ENCODE results near the gene TIMM44.

Gene TIMM44

DNA sequence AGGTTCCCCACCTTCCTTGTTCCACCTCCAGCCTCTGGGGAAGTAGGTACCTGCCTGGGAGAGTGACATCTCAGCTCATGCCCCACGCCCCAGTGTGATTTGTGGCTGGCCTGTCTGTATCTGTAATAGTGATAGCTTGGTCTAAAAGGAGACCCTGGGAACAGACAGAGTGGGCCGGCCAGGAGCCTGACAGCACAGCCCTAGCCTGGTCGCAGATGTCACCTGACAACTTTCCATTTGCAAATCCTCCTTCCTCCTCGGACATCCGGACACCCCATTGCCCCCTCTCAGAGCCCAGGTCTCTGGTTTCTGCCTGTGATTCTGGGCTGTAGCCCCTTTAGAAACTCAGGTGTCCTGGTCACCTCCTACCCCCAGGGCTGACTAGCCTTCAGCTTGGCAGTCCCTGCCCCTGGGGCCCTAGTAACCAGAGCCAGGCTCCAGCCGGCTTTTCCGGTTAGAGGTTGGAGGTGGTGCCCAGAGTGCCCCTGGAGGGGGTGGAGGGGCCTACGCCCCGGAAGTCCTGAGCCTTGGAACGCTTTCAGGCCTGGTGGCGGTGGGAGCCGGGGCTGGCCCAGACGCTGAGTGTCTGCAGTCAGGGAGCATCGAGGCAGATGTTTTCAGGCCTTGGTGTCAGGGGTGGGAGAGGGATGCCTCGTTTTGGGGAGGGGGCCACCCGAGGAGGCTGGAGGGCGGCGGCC lies 48.7 kb downstream of the TIMM44 start:
- no peak for DNase-seq

DNA sequence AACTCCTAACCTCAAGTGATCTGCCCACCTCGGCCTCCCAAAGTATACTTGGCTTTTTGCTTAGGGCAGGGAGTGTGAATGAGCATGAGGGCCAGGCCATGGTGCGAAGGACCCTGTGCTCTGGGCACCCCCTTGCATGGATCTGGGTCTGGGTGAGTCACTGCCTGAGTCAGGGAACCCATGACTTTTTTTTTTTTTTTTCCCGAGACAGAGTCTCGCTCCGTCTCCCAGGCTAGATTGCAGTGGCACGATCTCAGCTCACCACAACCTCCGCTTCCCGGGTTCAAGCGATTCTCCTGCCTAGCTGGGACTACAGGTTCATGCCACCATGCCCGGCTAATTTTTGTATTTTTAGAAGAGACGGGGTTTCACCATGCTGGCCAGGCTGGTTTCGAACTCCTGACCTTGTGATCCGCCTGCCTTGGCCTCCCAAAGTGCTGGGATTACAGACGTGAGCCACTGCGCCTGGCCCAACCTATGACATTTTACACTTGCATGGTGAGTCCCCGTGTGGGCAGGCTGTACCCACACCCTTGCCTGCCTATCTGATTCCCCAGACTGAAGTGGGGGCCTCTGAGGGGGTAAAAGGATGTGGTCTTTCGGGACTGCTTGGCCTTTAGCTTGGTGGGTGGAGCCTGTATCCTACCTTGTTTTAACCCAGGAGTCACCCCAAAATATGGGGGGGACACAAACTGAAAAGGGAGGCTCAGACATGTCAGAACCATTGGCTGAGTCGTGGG lies 49.9 kb downstream of the TIMM44 start:
- DNase-seq: peak; percentile 52

DNA sequence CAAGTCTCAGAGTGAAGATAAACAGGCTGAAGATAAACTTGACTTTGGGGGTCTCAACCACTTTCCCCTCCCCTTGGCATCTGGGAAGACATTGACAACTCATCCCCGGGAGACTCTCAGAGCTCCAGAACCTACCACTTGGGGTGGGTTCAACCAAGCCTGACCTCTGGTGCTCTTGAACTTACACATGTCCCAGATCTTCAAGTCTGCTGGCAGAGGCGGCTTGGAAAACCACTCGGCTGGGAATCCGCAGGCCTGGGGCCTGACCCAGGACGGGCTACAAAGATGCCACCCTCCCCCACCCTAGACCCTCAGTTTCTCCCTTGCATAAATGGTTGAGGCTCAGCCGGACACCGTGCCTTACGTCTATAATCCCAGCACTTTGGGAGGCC lies 54.6 kb downstream of the TIMM44 start:
- DNase-seq: no peak

DNA sequence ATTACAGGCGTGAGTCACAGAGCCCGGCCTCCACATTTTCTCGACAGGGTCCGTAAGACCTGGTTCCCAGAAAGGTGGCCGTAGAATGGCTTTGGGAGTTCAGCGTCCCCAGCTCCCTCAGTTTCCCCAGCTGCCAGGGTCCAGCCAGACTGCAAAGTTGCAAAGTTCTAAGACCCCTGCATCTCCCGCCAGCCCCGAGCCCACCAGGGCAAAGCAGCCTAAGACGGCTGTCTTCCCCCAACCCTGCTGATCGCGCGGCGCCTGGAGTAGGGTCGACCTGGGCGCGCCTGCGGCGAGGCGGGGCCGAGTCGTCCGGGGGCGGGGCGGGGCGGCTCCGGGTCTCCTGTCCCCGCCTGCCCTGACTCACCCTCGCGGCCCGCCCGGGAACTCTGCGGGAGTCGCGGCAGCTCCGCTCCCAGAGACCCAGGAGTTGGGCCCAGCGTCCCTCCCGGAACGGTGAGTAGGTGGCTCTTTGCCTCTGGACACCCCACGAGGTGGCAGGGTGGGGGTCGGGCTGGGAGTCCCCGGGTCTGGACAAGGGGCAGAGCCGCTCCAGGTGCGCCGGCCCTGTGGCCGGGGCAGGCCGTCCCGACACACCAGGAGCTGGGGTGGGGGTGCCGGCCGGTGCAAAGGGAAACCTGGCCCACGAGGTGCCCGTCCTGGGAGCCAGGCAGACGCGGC lies 55.2 kb downstream of the TIMM44 start, which contains the start of gene LRRC8E:
Gene LRRC8E (plus strand): TSS at position 366 of the 681 bp plus-strand sequence. CDS start 7,094 bp downstream, outside the sequence.
- DNase-seq: peak; percentile 49

DNA sequence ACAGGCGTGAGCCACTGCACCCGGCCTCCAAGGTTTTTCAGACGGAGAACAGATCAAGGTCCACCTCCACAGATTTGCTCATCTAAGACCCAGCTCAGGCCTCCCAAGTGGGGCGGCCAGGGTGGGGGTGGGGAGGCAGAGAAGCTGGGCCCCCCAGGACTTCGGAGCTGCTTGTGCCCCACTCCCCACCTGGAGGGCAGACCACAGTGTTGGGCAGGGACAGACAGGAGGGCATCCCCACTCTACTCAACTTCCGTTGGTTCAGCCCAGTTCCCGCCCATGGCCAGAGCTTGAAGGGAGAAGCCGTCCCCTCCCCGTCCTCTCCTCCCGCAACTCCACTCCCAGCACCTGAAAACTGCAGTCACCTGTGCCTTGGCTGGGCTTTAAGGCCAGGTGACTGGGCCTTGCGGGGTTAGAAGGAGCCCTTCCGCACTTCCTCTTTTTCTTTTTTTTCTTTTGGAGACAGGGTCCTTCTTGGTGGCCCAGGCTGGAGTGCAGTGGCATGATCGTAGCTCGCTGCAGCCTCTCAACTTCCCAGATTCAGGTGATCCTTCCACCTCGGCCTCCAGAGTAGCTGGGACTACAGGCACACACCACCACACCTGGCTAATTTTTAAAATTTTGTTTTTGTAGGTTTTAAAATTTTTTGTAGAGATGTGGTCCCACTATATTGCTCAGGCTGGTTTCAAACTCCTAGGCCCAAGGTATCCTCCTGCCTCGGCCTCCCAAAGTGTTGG lies 55.9 kb downstream of the TIMM44 start:
- no peak for DNase-seq

DNA sequence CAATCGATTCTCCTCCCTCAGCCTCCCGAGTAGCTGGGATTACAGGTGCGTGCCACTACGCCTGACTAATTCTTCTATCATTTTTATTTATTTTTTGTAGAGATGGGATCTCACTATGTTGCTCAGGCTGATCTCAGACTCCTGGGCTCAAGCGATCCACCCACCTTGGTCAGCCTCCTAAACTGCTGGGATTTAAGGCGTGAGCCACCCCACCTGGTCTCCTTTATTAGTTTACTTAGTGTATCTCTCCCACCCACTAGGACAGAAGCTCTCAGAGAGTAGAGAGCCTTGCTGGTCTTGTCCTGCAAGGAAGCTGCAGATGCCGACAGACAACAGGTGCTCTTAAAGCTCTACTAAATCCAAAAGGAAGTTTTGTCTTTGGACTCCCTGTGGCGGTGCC lies 57.6 kb downstream of the TIMM44 start:
- DNase-seq: no peak

DNA sequence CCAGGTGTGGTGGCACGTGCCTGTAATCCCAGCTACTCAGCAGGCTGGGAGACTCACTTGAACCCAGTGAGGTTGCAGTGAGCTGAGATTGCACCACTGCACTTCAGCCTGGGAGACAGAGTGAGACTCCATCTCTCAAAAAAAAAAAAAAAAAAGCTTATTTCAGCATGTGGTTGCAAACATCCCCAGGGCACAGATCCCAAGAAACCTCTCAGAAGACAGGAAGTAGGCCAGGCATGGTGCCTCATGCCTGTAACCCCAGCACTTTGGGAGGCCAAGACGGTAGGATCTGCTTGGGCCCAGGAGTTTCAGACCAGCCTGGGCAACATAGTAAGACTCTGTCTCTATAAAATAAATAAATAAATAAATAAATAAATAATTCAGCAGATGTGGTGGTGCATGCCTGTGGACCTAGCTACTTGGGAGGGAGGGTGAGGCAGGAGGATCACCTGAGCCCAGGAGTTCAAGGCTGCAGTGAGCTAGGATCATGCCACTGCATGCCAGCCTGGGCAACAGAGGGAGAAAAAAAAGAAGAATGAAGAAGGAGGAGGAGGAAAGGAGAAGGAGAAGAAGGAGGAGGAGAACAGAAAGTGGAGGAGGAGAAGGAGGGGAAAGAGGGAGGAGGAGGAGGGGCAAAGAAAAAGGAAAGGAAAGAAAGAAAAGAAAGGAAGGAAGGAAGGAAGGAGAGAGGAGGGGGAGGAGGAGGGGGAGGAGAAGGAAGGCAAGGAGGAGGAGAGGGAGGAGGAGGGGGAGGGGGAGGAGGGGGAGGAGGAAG lies 59.5 kb downstream of the TIMM44 start:
- peak; percentile 21 for DNase-seq

DNA sequence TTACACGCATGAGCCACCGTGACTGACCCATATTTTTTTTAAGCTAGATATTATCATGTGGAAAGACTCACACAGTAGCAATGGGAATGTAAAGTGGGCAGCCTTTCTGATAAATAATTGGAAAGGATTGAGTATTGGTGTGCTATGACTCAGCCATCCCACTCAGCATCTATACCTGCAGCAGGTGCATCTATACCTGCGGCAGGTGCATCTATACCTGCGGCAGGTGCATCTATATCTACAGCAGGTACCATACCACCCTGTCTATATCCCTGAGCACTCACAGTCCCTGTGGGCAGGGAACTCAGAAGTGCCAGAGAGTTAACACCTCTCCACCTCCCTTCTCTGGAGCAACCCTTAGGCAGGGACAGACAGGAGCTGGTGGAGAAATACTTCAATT lies 60.4 kb downstream of the TIMM44 start:
- DNase-seq: peak; percentile 17

DNA sequence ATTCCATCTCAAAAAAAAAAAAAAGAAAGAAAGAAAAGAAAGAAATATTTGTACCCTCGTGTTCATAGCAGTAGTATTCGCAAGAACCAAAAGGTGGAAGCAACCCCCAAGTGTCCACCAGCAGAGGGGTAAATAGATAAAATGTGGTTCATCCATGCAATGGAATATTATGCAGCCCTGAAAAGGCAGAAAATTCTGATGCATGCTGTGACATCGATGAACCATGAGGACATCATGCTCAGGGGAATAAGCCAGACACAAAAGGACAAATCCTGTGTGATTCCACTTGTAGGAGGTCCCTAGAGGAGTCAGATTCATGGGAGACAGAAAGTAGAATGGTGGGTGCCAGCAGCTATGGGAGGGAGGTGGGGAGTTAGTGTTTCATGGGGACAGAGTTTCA lies 61.6 kb downstream of the TIMM44 start:
- no peak for DNase-seq

DNA sequence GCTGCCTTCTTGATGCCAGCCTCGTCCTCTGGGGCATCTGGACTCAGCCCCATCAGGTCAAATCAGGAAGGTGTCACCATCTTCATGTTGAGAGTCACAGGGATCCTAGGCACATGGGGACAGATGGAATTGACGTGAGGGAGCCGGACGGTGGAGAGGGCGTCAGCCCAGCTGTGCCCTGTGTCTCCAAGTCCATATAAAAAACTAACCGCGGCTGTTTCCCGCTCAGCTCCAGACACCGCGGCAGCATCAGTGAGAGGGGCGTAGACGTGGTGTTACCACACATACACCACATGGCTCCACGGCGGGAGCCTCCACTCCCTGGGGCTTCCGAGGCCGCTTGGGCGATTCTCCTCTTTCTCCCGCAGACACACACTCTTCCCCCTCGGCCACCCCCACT lies 63.6 kb downstream of the TIMM44 start:
- no peak for DNase-seq

DNA sequence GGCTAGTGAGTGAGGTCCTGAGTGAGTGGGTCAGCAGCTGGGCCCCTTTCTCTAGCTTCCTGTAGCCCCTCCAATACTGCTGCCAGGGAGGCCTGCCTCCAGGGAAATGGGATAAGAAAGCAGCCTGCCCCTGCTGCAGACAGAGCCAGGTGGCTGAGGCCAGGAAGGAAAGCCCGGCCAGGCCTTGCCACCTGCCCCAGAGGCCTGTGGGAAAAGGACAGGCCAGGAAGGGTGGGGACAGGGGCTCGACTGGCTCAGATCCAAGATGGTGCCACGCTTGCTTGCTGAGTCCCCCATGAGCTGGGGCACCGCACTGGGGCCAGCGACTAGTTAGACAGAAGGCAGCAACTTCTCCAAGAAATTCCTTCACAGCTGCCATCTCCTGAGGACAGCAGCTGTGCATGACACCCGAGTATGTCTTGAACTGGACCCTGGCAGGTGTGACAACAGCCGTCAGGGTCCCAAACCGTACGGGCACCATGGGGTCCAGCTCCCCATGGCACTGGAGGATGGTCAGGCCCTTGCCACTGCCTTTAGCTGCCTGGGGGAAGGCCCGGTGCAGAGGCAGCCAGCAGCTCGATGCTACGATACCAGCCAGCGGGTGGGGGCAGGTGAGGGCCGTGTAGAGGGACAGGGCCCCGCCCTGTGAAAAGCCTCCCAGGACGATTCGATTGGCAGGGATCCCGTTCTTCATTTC lies 64.2 kb downstream of the TIMM44 start:
- no peak for DNase-seq

DNA sequence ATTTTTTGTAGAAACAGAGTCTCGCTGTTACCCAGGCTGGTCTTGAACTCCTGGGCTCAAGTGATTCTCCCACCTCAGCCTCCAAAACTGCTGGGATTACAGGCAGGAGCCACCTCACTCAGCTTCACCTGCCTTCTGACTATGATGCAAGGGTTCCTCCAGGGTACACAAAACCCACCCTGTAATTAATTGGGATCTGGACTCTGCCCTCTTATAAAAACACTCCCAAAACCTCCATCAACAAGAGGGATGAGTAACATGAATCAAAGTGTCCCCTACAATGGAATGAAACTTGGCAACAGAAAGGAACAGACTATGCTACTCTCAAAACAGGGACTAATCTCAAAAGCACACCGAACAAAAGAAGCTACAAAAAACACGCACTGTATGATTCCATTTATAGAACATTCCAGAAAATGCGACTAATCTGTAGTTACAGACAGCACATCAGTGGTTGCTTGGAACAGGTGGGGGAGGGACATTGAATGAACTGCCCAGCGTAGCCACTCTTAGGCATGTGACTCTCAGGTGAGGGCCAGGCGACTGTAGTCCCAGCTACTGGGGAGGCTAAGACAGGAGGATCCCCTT lies 66.1 kb downstream of the TIMM44 start:
- DNase-seq: peak; percentile 11
